H1 (cell line): ENCODE results near the gene FSCN2. TPM values are rescaled to one million over a fixed set of nuclear protein-coding genes. Genes with fewer than 3 reads are reported as not detected.
A peak's percentile ranks its signal among the peaks of the same experiment; 100 is the strongest.

Experiments used
- CTCF ChIA-PET: fragments of 300-600 bp; sonication (Branson Sonifier 250); formaldehyde crosslinking; loops from one replicate; lab custom pipeline; 2021; ENCODE audit not compliant: partially characterized antibody; lab: Charles Lee
- POLR2A ChIA-PET: fragments of 300-600 bp; sonication (Branson Sonifier 250); formaldehyde crosslinking; loops from one replicate; lab custom pipeline; 2021; ENCODE audit warnings: inconsistent platforms; ENCODE audit not compliant: partially characterized antibody; lab: Charles Lee
- DNase-seq, 2 experiments: peaks; one replicate each; pipeline versions ENCODE4 v3.0.0 to v3.0.0-alpha.2; 2010 to 2022; ENCODE audit warnings: low spot score in 2 of 2, low read depth in 1 of 2, mixed read lengths in 1 of 2
- FAIRE-seq: peaks from 2 replicates; lab custom pipeline; 2011; peaks lifted over from hg19 to GRCh38; lab: Jason Lieb, UNC
- H2AFZ ChIP-seq: 2 replicates; pipeline ENCODE4 v1.8.1; 2012; ENCODE audit warnings: low read length, inconsistent platforms
- H2AK5ac ChIP-seq: 2 replicates; pipeline ENCODE4 v1.6.1; 2013; ENCODE audit warnings: low read depth, low read length
- H2BK120ac ChIP-seq: replicated peaks from 2 replicates; pipeline ENCODE3; 2013; ENCODE audit warnings: low read depth, low read length, inconsistent platforms
- H2BK12ac ChIP-seq: 2 replicates; pipeline ENCODE4 v1.6.1; 2013; ENCODE audit warnings: low read depth, low read length
- H2BK15ac ChIP-seq: 2 replicates; pipeline ENCODE4 v1.6.1; 2013; ENCODE audit warnings: low read length
- H2BK20ac ChIP-seq: 2 replicates; pipeline ENCODE4 v1.6.1; 2013; ENCODE audit warnings: low read length
- H2BK5ac ChIP-seq: 2 replicates; pipeline ENCODE4 v1.6.1; 2013; ENCODE audit warnings: low read depth, low read length
- H3K14ac ChIP-seq: 2 replicates; pipeline ENCODE4 v1.6.1; 2013; ENCODE audit warnings: inconsistent platforms; ENCODE audit not compliant: insufficient read length
- H3K18ac ChIP-seq: 2 replicates; pipeline ENCODE4 v1.6.1; 2013; ENCODE audit warnings: low read length; ENCODE audit errors: extremely low read depth
- H3K23ac ChIP-seq: 2 replicates; pipeline ENCODE4 v1.6.1; 2013; ENCODE audit warnings: inconsistent platforms; ENCODE audit not compliant: insufficient read length
- H3K23me2 ChIP-seq: 2 replicates; pipeline ENCODE4 v1.6.1; 2013; ENCODE audit warnings: low read depth, low read length
- H3K27ac ChIP-seq: 2 replicates; pipeline ENCODE4 v1.6.1; 2011; ENCODE audit warnings: low read depth, low read length, inconsistent platforms
- H3K27me3 ChIP-seq, 4 experiments: replicated peaks in 1 of 4; 1 replicate in 1 of 4; 2 replicates in 3 of 4; pipeline versions ENCODE4 v1.6.1 to v1.8.1; 2011 to 2013; ENCODE audit warnings: low read length in 3 of 4, mild to moderate bottlenecking in 3 of 4, inconsistent platforms in 2 of 4, mixed read lengths in 2 of 4, moderate library complexity in 1 of 4; ENCODE audit not compliant: control insufficient read depth in 3 of 4, insufficient read depth in 3 of 4; ENCODE audit errors: extremely low read depth in 1 of 4
- H3K36me3 ChIP-seq, 4 experiments: 2 replicates each; pipeline versions ENCODE4 v1.6.1 to v1.8.1; 2011 to 2013; ENCODE audit warnings: mild to moderate bottlenecking in 4 of 4, low read length in 3 of 4, moderate library complexity in 2 of 4, control low read depth in 1 of 4, inconsistent platforms in 1 of 4; ENCODE audit not compliant: insufficient read depth in 4 of 4, control insufficient read depth in 2 of 4
- H3K4ac ChIP-seq: replicated peaks from 2 replicates; pipeline ENCODE3; 2013; ENCODE audit warnings: low read length, low read depth, mixed read lengths, inconsistent platforms; ENCODE audit not compliant: insufficient read length
- H3K4me1 ChIP-seq, 4 experiments: replicated peaks in 1 of 4; 1 replicate in 1 of 4; 2 replicates in 3 of 4; pipeline versions ENCODE4 v1.6.1 to v1.8.1; 2011 to 2013; ENCODE audit warnings: low read length in 3 of 4, inconsistent platforms in 2 of 4, mixed read lengths in 1 of 4; ENCODE audit not compliant: insufficient read depth in 4 of 4, control insufficient read depth in 3 of 4
- H3K4me2 ChIP-seq, 2 experiments: 2 replicates each; pipeline versions ENCODE4 v1.6.1 to v1.8.1; 2011 to 2013; ENCODE audit warnings: low read depth in 2 of 2, low read length in 2 of 2, control low read depth in 1 of 2, inconsistent platforms in 1 of 2, mild to moderate bottlenecking in 1 of 2; ENCODE audit not compliant: insufficient read depth in 1 of 2
- H3K4me3 ChIP-seq, 4 experiments: fragments of 200-600, 300-600 bp in 1 of 4; sonication (generic), shearing (Covaris generic), sonication (Bioruptor Twin) in 1 of 4; 2 replicates each; pipeline versions ENCODE4 v1.5.1 to v1.8.1; 2011 to 2016; ENCODE audit warnings: low read length in 4 of 4, low read depth in 3 of 4, control low read depth in 2 of 4, inconsistent platforms in 2 of 4, mild to moderate bottlenecking in 2 of 4, mixed read lengths in 1 of 4, moderate library complexity in 1 of 4; ENCODE audit not compliant: insufficient read depth in 2 of 4; ENCODE audit errors: extremely low read depth in 1 of 4
- H3K56ac ChIP-seq: replicated peaks from 2 replicates; pipeline ENCODE3; 2013; ENCODE audit warnings: low read depth, mild to moderate bottlenecking, mixed read lengths, low read length, inconsistent platforms; ENCODE audit not compliant: insufficient read length
- H3K79me1 ChIP-seq: 2 replicates; pipeline ENCODE4 v1.6.1; 2013; ENCODE audit warnings: low read depth, low read length, control low read depth
- H3K79me2 ChIP-seq, 2 experiments: 2 replicates each; pipeline versions ENCODE4 v1.6.1 to v1.8.1; 2012 to 2013; ENCODE audit warnings: low read length in 2 of 2, mild to moderate bottlenecking in 2 of 2, inconsistent platforms in 1 of 2; ENCODE audit not compliant: insufficient read depth in 2 of 2, control insufficient read depth in 1 of 2
- H3K9ac ChIP-seq, 4 experiments: replicated peaks in 1 of 4; 1 replicate in 1 of 4; 2 replicates in 3 of 4; pipeline versions ENCODE4 v1.6.1 to v1.8.1; 2011 to 2013; ENCODE audit warnings: low read depth in 3 of 4, low read length in 3 of 4, control low read depth in 2 of 4, mild to moderate bottlenecking in 2 of 4, moderate library complexity in 2 of 4, inconsistent platforms in 1 of 4; ENCODE audit errors: extremely low read depth in 1 of 4
- H3K9me3 ChIP-seq, 2 experiments: 2 replicates each; pipeline versions ENCODE4 v1.6.1 to v1.8.1; 2012 to 2013; ENCODE audit warnings: mild to moderate bottlenecking in 2 of 2, moderate library complexity in 2 of 2, control low read depth in 1 of 2, inconsistent platforms in 1 of 2, low read depth in 1 of 2, low read length in 1 of 2, mixed read lengths in 1 of 2; ENCODE audit not compliant: insufficient read depth in 2 of 2
- H4K20me1 ChIP-seq, 2 experiments: replicated peaks in 1 of 2; 2 replicates each; pipeline versions ENCODE3 to v1.8.1; 2011 to 2013; ENCODE audit warnings: inconsistent platforms in 2 of 2, low read length in 2 of 2, mild to moderate bottlenecking in 1 of 2; ENCODE audit not compliant: insufficient read depth in 2 of 2, control insufficient read depth in 1 of 2
- H4K5ac ChIP-seq: 2 replicates; pipeline ENCODE4 v1.6.1; 2013; ENCODE audit warnings: low read length, low read depth, mixed read lengths, inconsistent platforms; ENCODE audit not compliant: insufficient read length
- H4K8ac ChIP-seq: 2 replicates; pipeline ENCODE4 v1.8.0; 2013; ENCODE audit warnings: mild to moderate bottlenecking, moderate library complexity, low read length, inconsistent platforms; ENCODE audit not compliant: insufficient read depth; ENCODE audit errors: extremely low read depth
- H4K91ac ChIP-seq: replicated peaks from 2 replicates; pipeline ENCODE3; 2013; ENCODE audit warnings: low read length, mixed read lengths, inconsistent platforms; ENCODE audit not compliant: insufficient read length
- BACH1 ChIP-seq: IDR thresholded peaks from 2 replicates; pipeline ENCODE4 v1.6.1; 2012; ENCODE audit warnings: low read length, improper control_type of control experiment
- CBX8 ChIP-seq: fragments of 300-800, 300-1000 bp; sonication (generic); IDR thresholded peaks from 2 replicates; pipeline ENCODE4 v1.7.1; 2016; ENCODE audit warnings: low read depth, low read length, borderline replicate concordance
- CHD1 ChIP-seq: IDR thresholded peaks from 2 replicates; pipeline ENCODE4 v1.6.1; 2012; ENCODE audit warnings: low read depth, low read length, improper control_type of control experiment
- CHD2 ChIP-seq: IDR thresholded peaks from 2 replicates; pipeline ENCODE4 v1.6.1; 2012; ENCODE audit warnings: low read length, improper control_type of control experiment
- JUN ChIP-seq: IDR thresholded peaks from 2 replicates; pipeline ENCODE4 v1.6.1; 2011; ENCODE audit warnings: low read depth, mild to moderate bottlenecking, improper control_type of control experiment, low read length
- KDM4A ChIP-seq: IDR thresholded peaks from one replicate; pipeline ENCODE4 v1.7.1; 2012; ENCODE audit warnings: low read depth, mild to moderate bottlenecking, moderate library complexity, low read length, inconsistent platforms; ENCODE audit not compliant: severe bottlenecking
- SAP30 ChIP-seq: fragments of 300-600 bp; sonication (generic); IDR thresholded peaks from 2 replicates; pipeline ENCODE4 v1.7.1; 2012; ENCODE audit warnings: low read length, moderate library complexity, mild to moderate bottlenecking, inconsistent platforms; ENCODE audit not compliant: insufficient read depth, insufficient replicate concordance
- SP4 ChIP-seq: IDR thresholded peaks from 2 replicates; pipeline ENCODE4 v1.6.1; 2012; ENCODE audit warnings: low read length, inconsistent platforms
- SRF ChIP-seq: IDR thresholded peaks from 2 replicates; pipeline ENCODE4 v1.6.1; 2011; ENCODE audit warnings: mild to moderate bottlenecking, low read depth, low read length, moderate library complexity
- WGBS, 2 experiments: shearing (Covaris generic) in 1 of 2; methylation state at CpG; one replicate each; pipeline versions ENCODE4 v1.1.6 to v1.1.7; 2013 to 2015; ENCODE audit warnings: low lambda C conversion rate in 2 of 2, mixed read lengths in 2 of 2, inconsistent platforms in 1 of 2, low coverage in 1 of 2, missing lambda C conversion rate in 1 of 2; ENCODE audit not compliant: insufficient replicate concordance in 2 of 2, insufficient coverage in 1 of 2, insufficient read length in 1 of 2; ENCODE audit errors: extremely low coverage in 1 of 2, missing lambda C conversion rate in 1 of 2; 5-methylcytosine and 5-hydroxymethylcytosine counted together
- long read RNA-seq, 2 experiments: library from RNA in 1 of 2; library from capped mRNA in 1 of 2; stranded (forward); transcript quantifications; one replicate each; pipeline ENCODE4 v2.0.0, GENCODE V29; 2021; ENCODE audit warnings: inconsistent platforms in 1 of 2
- polyA minus RNA-seq, 3 experiments: library from RNA; depleted of rRNA, polyadenylated mRNA; stranded (reverse); fragments of >200 nt; gene quantifications; 1 replicate in 2 of 3; 2 replicates in 1 of 3; pipeline ENCODE4 v1.2.3, GENCODE V29; 2011
- polyA plus RNA-seq, 7 experiments: library from polyadenylated mRNA; depleted of rRNA in 3 of 7; stranded (reverse) in 5 of 7; unstranded in 2 of 7; fragments of >200 nt in 5 of 7; fragments of 200-250 nt in 2 of 7; gene quantifications; 1 replicate in 5 of 7; 2 replicates in 1 of 7; 4 replicates in 1 of 7; pipeline versions ENCODE4 v1.2.1 to v1.2.3, GENCODE V29; 2011 to 2013; ENCODE audit warnings: missing spikeins in 2 of 7, mixed read lengths in 2 of 7
- total RNA-seq: library from RNA; stranded (reverse); fragmentation: NEBNext Ultra II Directional; extraction: Animal tissue kit (Norgen Biotek cat#: 25700); gene quantifications from 2 replicates; pipeline ENCODE4 v1.2.1, GENCODE V29; 2021
- TF ChIP-seq, protein P1 (sequence below): IDR thresholded peaks from 2 replicates; pipeline ENCODE4 v1.6.1; 2011; ENCODE audit warnings: low read depth, mild to moderate bottlenecking, low read length; ENCODE audit not compliant: insufficient read depth

FSCN2 gene
- total RNA-seq (0.30 TPM in 1 of 2 replicates, not detected in the other), polyA plus RNA-seq (2011; rRNA removed) (0.18 and 0.44 TPM in 2 replicates), polyA minus RNA-seq (2011; rRNA and poly(A)+ RNA removed) (0.09 and 0.10 TPM in 2 replicates)
- polyA plus RNA-seq (2011; cell fraction: cytosol; rRNA removed), result 0.14 TPM
- 0.88 TPM for polyA plus RNA-seq (2011; cell fraction: nucleus; rRNA removed)
- 0.12 to 0.43 TPM (median 0.30 TPM) in 4 replicates for polyA plus RNA-seq (2012, experiment 1 of 2)
- polyA plus RNA-seq (2012, experiment 2 of 2), result 0.28 TPM
- not detected for polyA plus RNA-seq (2013, experiment 1 of 2)
- 0.07 TPM for polyA plus RNA-seq (2013, experiment 2 of 2)
- polyA minus RNA-seq (2011; cell fraction: cytosol; rRNA and poly(A)+ RNA removed), result not detected
- 0.90 TPM for polyA minus RNA-seq (2011; cell fraction: nucleus; rRNA and poly(A)+ RNA removed)
- long read RNA-seq, experiment 1, result 0 reads
- long read RNA-seq, experiment 2, result 0 reads

DNA sequence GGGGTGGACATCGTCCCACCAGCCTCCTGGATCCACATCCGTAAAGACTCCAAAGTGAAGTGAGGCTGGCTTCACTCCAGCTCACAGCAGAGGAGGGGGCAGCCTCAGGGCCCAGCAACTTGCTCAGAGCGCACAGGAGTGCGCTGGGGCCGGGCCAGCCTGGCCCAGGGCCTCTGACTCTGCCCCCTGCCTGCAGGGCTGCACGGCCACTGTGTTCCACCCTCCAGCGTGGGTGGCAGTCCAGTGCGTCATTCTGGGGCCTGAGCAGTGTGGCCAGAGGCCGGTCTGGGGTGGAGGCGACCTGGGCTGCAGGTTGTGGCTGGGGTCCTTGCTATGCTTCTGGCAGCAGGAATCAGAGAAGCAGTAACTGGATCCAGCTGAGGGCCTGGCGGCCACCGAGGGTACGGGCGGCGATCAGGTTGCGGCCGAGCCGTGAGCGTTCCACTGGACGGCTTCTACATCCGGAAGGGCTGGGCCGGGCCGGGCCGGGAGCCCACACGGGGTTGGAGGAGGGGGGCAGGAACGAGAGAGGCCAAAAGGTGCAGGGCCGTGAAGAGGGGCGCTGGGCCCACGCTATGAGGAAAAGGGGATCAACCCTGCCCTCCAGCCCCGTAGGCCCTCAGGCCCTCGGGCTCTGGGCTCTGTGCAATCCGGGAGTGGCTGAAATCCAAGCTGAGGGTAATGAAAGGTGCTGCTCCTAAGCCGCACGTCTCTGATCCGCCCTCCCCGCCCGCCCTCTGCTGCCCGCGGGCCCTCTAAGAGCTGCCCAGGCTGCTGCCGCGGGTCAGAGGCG is at the start of gene FSCN2:
TSS of gene FSCN2 (plus strand) at position 787 of the 793 bp plus-strand sequence. CDS start 155 bp downstream, outside the sequence.
- Histone ChIP-seq H2BK15ac (no peak within 1 kb of the TSS), H3K18ac (no peak within 1 kb of the TSS), H3K4me3 (no peak within 1 kb of the TSS), H3K9me3 (peaks cover 4 to 8% of the 10 kb centered on the region in 2 experiments; a peak in 1 of 4 replicates), H3K23me2 (peaks cover 19% of the 10 kb centered on the region; the same call in 1 of the 2 replicates), H2AK5ac (no peak within 1 kb of the TSS), H4K91ac (peak within 1 kb of the TSS; percentile 30), H3K4me2 (no peak within 1 kb of the TSS), H3K27ac (no peak within 1 kb of the TSS), H3K14ac (no peak within 1 kb of the TSS), H3K36me3 (no peaks in the 10 kb centered on the region), H3K23ac (no peak within 1 kb of the TSS), H3K79me2 (no peaks in the 10 kb centered on the region), H3K79me1 (no peaks in the 10 kb centered on the region), H2BK12ac (no peak within 1 kb of the TSS), H2AFZ (no peak within 1 kb of the TSS), H4K20me1 (peaks cover 0 to 9% of the 10 kb centered on the region in 2 experiments), H3K56ac (no peak within 1 kb of the TSS), H3K9ac (no peak within 1 kb of the TSS), H4K8ac (no peak within 1 kb of the TSS), H4K5ac (no peak within 1 kb of the TSS), H3K27me3 (peaks cover 0 to 1% (median 0%) of the 10 kb centered on the region in 4 experiments; a peak in 3 of 7 replicates), H2BK120ac (no peak within 1 kb of the TSS), H3K4ac (peak within 1 kb of the TSS; percentile 38), H3K4me1 (peaks cover 0 to 11% (median 5%) of the 10 kb centered on the region in 4 experiments; a peak in 5 of 7 replicates), H2BK20ac (no peak within 1 kb of the TSS), H2BK5ac (no peak within 1 kb of the TSS)
- WGBS, 2 experiments, result 93% methylated on average over 31 of the region's 42 CpGs; no CpG with 5 or more reads in 1 of the 2 experiments
- FAIRE-seq (no peak), DNase-seq (no peak)
- CTCF ChIA-PET, result interaction anchor here (0.7 to 2.6 kb wide), 4 partner anchors 10 to 89 kb away, joined by 3 to 16 read pairs (median 4); no protein-coding TSS in a partner anchor
- POLR2A ChIA-PET, result interaction anchor here (1.2 to 30.5 kb wide), 6 partner anchors 9 to 31 kb away, joined by 3 to 1004 read pairs (median 12); partner anchors contain the start of gene ACTG1
- TF ChIP-seq BACH1 (no peak), CBX8 (no peak), SRF (no peak), SP4 (no peak), SAP30 (no peak), CHD2 (no peak), JUN (no peak), CHD1 (no peak), KDM4A (no peak)
- TF ChIP-seq, protein P1, sequence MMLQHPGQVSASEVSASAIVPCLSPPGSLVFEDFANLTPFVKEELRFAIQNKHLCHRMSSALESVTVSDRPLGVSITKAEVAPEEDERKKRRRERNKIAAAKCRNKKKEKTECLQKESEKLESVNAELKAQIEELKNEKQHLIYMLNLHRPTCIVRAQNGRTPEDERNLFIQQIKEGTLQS, result no peak
